A549 (cell line): ENCODE results near the gene CHST5. TPM values are rescaled to one million over a fixed set of nuclear protein-coding genes. Genes with fewer than 3 reads are reported as not detected.

ENCODE experiments used
- ATAC-seq, 2 experiments: fragments of 200-7000 bp in 1 of 2; fragments of >200 bp in 1 of 2; cut with Nextera tagmentation in 1 of 2; cut with Tn5 transposase in 1 of 2; 3 replicates each; pipeline versions ENCODE4 v1.8.0 to v1.9.1; 2018 to 2020; ENCODE audit warnings: mild to moderate bottlenecking in 1 of 2, moderate library complexity in 1 of 2
- CTCF ChIA-PET: fragments of 300-600 bp; sonication (Branson Sonifier 250); formaldehyde crosslinking; extraction: SDS; loops from one replicate; lab custom pipeline; 2021; ENCODE audit warnings: antibody characterized with exemption, inconsistent platforms; lab: Yijun Ruan, JAX
- POLR2A ChIA-PET: fragments of 350-600 bp; formaldehyde crosslinking; extraction: SDS; loops from one replicate; lab custom pipeline; 2021; ENCODE audit warnings: antibody characterized with exemption, inconsistent platforms; lab: Yijun Ruan, JAX
- DNase-seq, 2 experiments: peaks; one replicate each; pipeline versions ENCODE4 v3.0.0 to v3.0.0-alpha.2; 2011 to 2016; ENCODE audit warnings: low read depth in 1 of 2, low spot score in 1 of 2
- FAIRE-seq: peaks from 2 replicates; lab custom pipeline; 2011; peaks lifted over from hg19 to GRCh38; lab: Jason Lieb, UNC
- H3K27ac ChIP-seq, 2 experiments: fragments of >200 bp; sonication (Bioruptor Twin); formaldehyde crosslinking; 3 replicates each; pipeline ENCODE4 v1.5.1; 2016 to 2017
- H3K4me1 ChIP-seq: fragments of >200 bp; sonication (Bioruptor Twin); formaldehyde crosslinking; 3 replicates; pipeline ENCODE4 v1.6.1; 2016
- H3K4me2 ChIP-seq: fragments of >200 bp; sonication (Bioruptor Twin); formaldehyde crosslinking; 3 replicates; pipeline ENCODE4 v1.6.1; 2016
- H3K4me3 ChIP-seq: fragments of >200 bp; sonication (Bioruptor Twin); formaldehyde crosslinking; 3 replicates; pipeline ENCODE4 v1.5.1; 2016
- H3K9me3 ChIP-seq: fragments of >200 bp; sonication (Bioruptor Twin); formaldehyde crosslinking; 3 replicates; pipeline ENCODE4 v1.6.1; 2016
- BHLHE40 ChIP-seq: IDR thresholded peaks from 2 replicates; pipeline ENCODE4 v1.6.1; 2012; ENCODE audit warnings: low read depth, low read length, inconsistent platforms
- CBX2 ChIP-seq: fragments of 200-600 bp; sonication (generic); IDR thresholded peaks from 2 replicates; pipeline ENCODE4 v1.6.1; 2016; ENCODE audit warnings: low read depth, mild to moderate bottlenecking, borderline replicate concordance
- CHD2 ChIP-seq: fragments of 150-350 bp; IDR thresholded peaks from 2 replicates; pipeline ENCODE4 v1.6.1; 2014; ENCODE audit warnings: low read length; ENCODE audit not compliant: partially characterized antibody
- EHMT2 ChIP-seq: fragments of 200-600 bp; sonication (generic); IDR thresholded peaks from 2 replicates; pipeline ENCODE4 v1.6.1; 2016; ENCODE audit warnings: antibody characterized with exemption, low read depth, mild to moderate bottlenecking, moderate library complexity
- EP300 ChIP-seq, 2 experiments: fragments of >200 bp; sonication (Bioruptor Twin); formaldehyde crosslinking; IDR thresholded peaks; 2 replicates in 1 of 2; 3 replicates in 1 of 2; pipeline ENCODE4 v1.6.1; 2016 to 2017
- ESRRA ChIP-seq: fragments of 150-350 bp; IDR thresholded peaks from 2 replicates; pipeline ENCODE4 v1.6.1; 2014; ENCODE audit warnings: mild to moderate bottlenecking, low read length, borderline replicate concordance
- FOSB ChIP-seq: fragments of 250-450 bp; sonication (Bioruptor Pico); IDR thresholded peaks from 2 replicates; pipeline ENCODE4 v1.5.0; 2020; ENCODE audit warnings: mild to moderate bottlenecking, moderate library complexity
- FOSL2 ChIP-seq, 2 experiments: fragments of 450-650 bp in 1 of 2; fragments of >200 bp in 1 of 2; sonication (Bioruptor Twin) in 1 of 2; formaldehyde crosslinking; IDR thresholded peaks; 2 replicates each; pipeline versions ENCODE4 v1.5.0 to v1.6.1; 2016 to 2020; ENCODE audit warnings: mild to moderate bottlenecking in 1 of 2, moderate library complexity in 1 of 2
- FOXS1 ChIP-seq: fragments of 250-450 bp; sonication (Bioruptor Pico); IDR thresholded peaks from 2 replicates; pipeline ENCODE4 v1.5.0; 2020; ENCODE audit warnings: mild to moderate bottlenecking, moderate library complexity
- GATA3 ChIP-seq: IDR thresholded peaks from 2 replicates; pipeline ENCODE4 v1.6.1; 2012; ENCODE audit warnings: borderline replicate concordance
- HEYL ChIP-seq: fragments of 250-450 bp; sonication (Bioruptor Pico); IDR thresholded peaks from 2 replicates; pipeline ENCODE4 v1.8.0; 2021; ENCODE audit warnings: mild to moderate bottlenecking, moderate library complexity
- HOXA7 ChIP-seq: fragments of 250-450 bp; sonication (Bioruptor Pico); IDR thresholded peaks from 2 replicates; pipeline ENCODE4 v1.5.0; 2020; ENCODE audit warnings: mild to moderate bottlenecking, moderate library complexity
- JUN ChIP-seq, 2 experiments: fragments of >200 bp; sonication (Bioruptor Twin); formaldehyde crosslinking; IDR thresholded peaks; 2 replicates in 1 of 2; 3 replicates in 1 of 2; pipeline ENCODE4 v1.6.1; 2016 to 2017
- JUNB ChIP-seq: fragments of >200 bp; sonication (Bioruptor Twin); formaldehyde crosslinking; IDR thresholded peaks from 2 replicates; pipeline ENCODE4 v1.6.1; 2016
- KDM1A ChIP-seq: fragments of 200-600 bp; sonication (generic); IDR thresholded peaks from 2 replicates; pipeline ENCODE4 v1.6.1; 2016; ENCODE audit warnings: low read depth, mild to moderate bottlenecking
- MAFK ChIP-seq: fragments of 450-650 bp; IDR thresholded peaks from 2 replicates; pipeline ENCODE4 v1.6.1; 2014; ENCODE audit not compliant: partially characterized antibody
- MAZ ChIP-seq: fragments of 150-350 bp; IDR thresholded peaks from 2 replicates; pipeline ENCODE4 v1.6.1; 2014; ENCODE audit warnings: antibody characterized with exemption, low read depth, low read length, borderline replicate concordance
- MYC ChIP-seq: IDR thresholded peaks from 2 replicates; pipeline ENCODE4 v1.6.1; 2012; ENCODE audit warnings: mild to moderate bottlenecking, inconsistent platforms, low read length, improper control_type of control experiment, borderline replicate concordance
- PHF8 ChIP-seq: fragments of 200-600 bp; sonication (generic); IDR thresholded peaks from 2 replicates; pipeline ENCODE4 v1.6.1; 2016; ENCODE audit warnings: low read depth, mild to moderate bottlenecking, antibody characterized with exemption, moderate library complexity, borderline replicate concordance
- POLR2A ChIP-seq: IDR thresholded peaks from 2 replicates; pipeline ENCODE4 v1.6.1; 2012; ENCODE audit warnings: mild to moderate bottlenecking, low read length
- RFX5 ChIP-seq: fragments of 450-650 bp; IDR thresholded peaks from 2 replicates; pipeline ENCODE4 v1.7.1; 2014; ENCODE audit warnings: antibody characterized with exemption, mild to moderate bottlenecking, moderate library complexity
- RNF2 ChIP-seq: fragments of 200-600 bp; sonication (generic); IDR thresholded peaks from 2 replicates; pipeline ENCODE4 v1.6.1; 2016; ENCODE audit warnings: low read depth, mild to moderate bottlenecking, antibody characterized with exemption, moderate library complexity, borderline replicate concordance
- SMC3 ChIP-seq: fragments of >200 bp; sonication (Bioruptor Twin); formaldehyde crosslinking; IDR thresholded peaks from 3 replicates; pipeline ENCODE4 v1.6.1; 2018; ENCODE audit warnings: inconsistent platforms
- ZC3H11A ChIP-seq: fragments of 450-650 bp; IDR thresholded peaks from 2 replicates; pipeline ENCODE4 v1.6.1; 2014; ENCODE audit warnings: antibody characterized with exemption, mild to moderate bottlenecking
- ZNF302 ChIP-seq: fragments of 250-450 bp; sonication (Bioruptor Pico); IDR thresholded peaks from 2 replicates; pipeline ENCODE4 v1.9.0; 2021; ENCODE audit warnings: inconsistent platforms, mild to moderate bottlenecking, moderate library complexity
- WGBS: methylation state at CpG from one replicate; pipeline ENCODE4 v1.1.6; 2017; ENCODE audit errors: missing lambda C conversion rate; 5-methylcytosine and 5-hydroxymethylcytosine counted together
- polyA plus RNA-seq, 4 experiments: library from polyadenylated mRNA; depleted of rRNA in 3 of 4; stranded (reverse); fragments of >200 nt; fragmentation: RNase III in 1 of 4; extraction: RNeasy Plus Mini Kit Qiagen cat#74134 plus additional on column Dnase treatment in 1 of 4; gene quantifications; 2 replicates in 3 of 4; 3 replicates in 1 of 4; pipeline ENCODE4 v1.2.3, GENCODE V29; 2011 to 2017
- TF ChIP-seq, protein P1 (sequence below): fragments of 250-450 bp; sonication (Bioruptor Pico); IDR thresholded peaks from 2 replicates; pipeline ENCODE4 v1.5.0; 2021; ENCODE audit warnings: mild to moderate bottlenecking, moderate library complexity, borderline replicate concordance
- TF ChIP-seq, protein P2 (sequence below): IDR thresholded peaks from 2 replicates; pipeline ENCODE4 v1.6.1; 2012
- TF ChIP-seq, protein P3 (sequence below): fragments of 200-600 bp; sonication (generic); IDR thresholded peaks from 2 replicates; pipeline ENCODE4 v1.6.1; 2016; ENCODE audit warnings: antibody characterized with exemption, mild to moderate bottlenecking, moderate library complexity
- TF ChIP-seq, protein P4 (sequence below): fragments of 150-350 bp; IDR thresholded peaks from 2 replicates; pipeline ENCODE4 v1.6.1; 2014; ENCODE audit warnings: low read depth, mild to moderate bottlenecking, low read length
- TF ChIP-seq, protein P5 (sequence below): fragments of >200 bp; sonication (Bioruptor Twin); formaldehyde crosslinking; IDR thresholded peaks from 3 replicates; pipeline ENCODE4 v1.6.1; 2016

Gene CHST5
- polyA plus RNA-seq, 2 of the 4 experiments (the other 2 are of a cell fraction), result 0.05 TPM; not detected in 1

DNA sequence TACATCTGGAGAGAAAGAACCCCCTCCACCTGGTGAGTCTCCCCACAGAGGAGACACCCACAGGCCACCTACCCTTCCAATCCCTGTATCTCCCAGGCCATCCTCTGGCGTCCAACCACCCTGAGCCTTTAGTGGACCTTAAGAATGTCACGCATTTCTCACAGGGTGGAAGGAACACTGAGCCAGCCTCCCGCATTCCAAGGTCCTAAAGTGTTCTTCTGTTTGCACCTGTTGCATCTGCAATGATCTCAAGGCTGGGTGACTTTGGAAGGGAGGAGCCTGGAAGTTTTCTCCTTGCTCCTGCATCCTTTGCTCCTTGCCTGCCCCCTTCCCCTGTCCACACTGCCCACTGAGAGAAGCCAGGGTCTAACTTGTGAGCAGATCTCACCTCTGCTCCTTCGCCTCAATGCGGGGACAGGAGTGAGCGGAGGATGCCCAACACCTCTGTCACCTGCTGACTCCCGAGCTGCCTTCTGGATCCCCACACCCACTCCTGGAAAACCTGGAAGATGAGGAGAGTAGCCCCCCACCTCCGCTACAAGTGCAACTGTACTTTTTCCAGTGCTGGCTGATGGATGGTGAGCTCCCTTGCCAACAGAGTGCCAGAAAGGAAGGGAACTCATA is 3.7 kb downstream of the CHST5 start:
- 69% methylated on average over 5 of the region's 8 CpGs for WGBS
- DNase-seq (no peak), FAIRE-seq (no peak), ATAC-seq (no peak; a peak in 1 of 6 replicates)
- no peak for TF ChIP-seq FOSB
- TF ChIP-seq JUN (IDR thresholded peaks at IDR 0.05), result no peak
- no peak for TF ChIP-seq HOXA7 (CRISPR knock-in tag)
- TF ChIP-seq, protein P1, sequence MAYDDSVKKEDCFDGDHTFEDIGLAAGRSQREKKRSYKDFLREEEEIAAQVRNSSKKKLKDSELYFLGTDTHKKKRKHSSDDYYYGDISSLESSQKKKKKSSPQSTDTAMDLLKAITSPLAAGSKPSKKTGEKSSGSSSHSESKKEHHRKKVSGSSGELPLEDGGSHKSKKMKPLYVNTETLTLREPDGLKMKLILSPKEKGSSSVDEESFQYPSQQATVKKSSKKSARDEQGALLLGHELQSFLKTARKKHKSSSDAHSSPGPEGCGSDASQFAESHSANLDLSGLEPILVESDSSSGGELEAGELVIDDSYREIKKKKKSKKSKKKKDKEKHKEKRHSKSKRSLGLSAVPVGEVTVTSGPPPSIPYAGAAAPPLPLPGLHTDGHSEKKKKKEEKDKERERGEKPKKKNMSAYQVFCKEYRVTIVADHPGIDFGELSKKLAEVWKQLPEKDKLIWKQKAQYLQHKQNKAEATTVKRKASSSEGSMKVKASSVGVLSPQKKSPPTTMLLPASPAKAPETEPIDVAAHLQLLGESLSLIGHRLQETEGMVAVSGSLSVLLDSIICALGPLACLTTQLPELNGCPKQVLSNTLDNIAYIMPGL, result no peak
- TF ChIP-seq HEYL, result no peak
- TF ChIP-seq MYC, result no peak
- no peak for TF ChIP-seq FOXS1 (CRISPR knock-in tag)
- no peak for TF ChIP-seq PHF8
- no peak for TF ChIP-seq CHD2
- TF ChIP-seq EHMT2, result no peak
- TF ChIP-seq ESRRA, result no peak
- TF ChIP-seq RFX5, result no peak
- TF ChIP-seq, protein P2, sequence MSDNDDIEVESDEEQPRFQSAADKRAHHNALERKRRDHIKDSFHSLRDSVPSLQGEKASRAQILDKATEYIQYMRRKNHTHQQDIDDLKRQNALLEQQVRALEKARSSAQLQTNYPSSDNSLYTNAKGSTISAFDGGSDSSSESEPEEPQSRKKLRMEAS, result no peak
- no peak for TF ChIP-seq FOSL2 (IDR thresholded peaks at IDR 0.05)
- no peak for TF ChIP-seq FOSL2 (CRISPR knock-in tag; IDR thresholded peaks at IDR 0.05)
- no peak for TF ChIP-seq ZNF302
- TF ChIP-seq, protein P3, sequence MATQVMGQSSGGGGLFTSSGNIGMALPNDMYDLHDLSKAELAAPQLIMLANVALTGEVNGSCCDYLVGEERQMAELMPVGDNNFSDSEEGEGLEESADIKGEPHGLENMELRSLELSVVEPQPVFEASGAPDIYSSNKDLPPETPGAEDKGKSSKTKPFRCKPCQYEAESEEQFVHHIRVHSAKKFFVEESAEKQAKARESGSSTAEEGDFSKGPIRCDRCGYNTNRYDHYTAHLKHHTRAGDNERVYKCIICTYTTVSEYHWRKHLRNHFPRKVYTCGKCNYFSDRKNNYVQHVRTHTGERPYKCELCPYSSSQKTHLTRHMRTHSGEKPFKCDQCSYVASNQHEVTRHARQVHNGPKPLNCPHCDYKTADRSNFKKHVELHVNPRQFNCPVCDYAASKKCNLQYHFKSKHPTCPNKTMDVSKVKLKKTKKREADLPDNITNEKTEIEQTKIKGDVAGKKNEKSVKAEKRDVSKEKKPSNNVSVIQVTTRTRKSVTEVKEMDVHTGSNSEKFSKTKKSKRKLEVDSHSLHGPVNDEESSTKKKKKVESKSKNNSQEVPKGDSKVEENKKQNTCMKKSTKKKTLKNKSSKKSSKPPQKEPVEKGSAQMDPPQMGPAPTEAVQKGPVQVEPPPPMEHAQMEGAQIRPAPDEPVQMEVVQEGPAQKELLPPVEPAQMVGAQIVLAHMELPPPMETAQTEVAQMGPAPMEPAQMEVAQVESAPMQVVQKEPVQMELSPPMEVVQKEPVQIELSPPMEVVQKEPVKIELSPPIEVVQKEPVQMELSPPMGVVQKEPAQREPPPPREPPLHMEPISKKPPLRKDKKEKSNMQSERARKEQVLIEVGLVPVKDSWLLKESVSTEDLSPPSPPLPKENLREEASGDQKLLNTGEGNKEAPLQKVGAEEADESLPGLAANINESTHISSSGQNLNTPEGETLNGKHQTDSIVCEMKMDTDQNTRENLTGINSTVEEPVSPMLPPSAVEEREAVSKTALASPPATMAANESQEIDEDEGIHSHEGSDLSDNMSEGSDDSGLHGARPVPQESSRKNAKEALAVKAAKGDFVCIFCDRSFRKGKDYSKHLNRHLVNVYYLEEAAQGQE, result no peak
- TF ChIP-seq BHLHE40, result no peak
- TF ChIP-seq GATA3, result no peak
- TF ChIP-seq RNF2, result no peak
- TF ChIP-seq MAFK, result no peak
- no peak overlapping the region for H3K27ac ChIP-seq
- ChIA-PET POLR2A (no interaction called here), CTCF (interaction anchor here (0.7 to 2.4 kb wide), 3 partner anchors 15 to 333 kb away, joined by 3 to 19 read pairs (median 3); no protein-coding TSS in a partner anchor)
- no peaks in the 10 kb centered on the region for H3K4me1 ChIP-seq
- H3K4me2 ChIP-seq, result no peak overlapping the region
- no peaks in the 10 kb centered on the region for H3K9me3 ChIP-seq
- H3K4me3 ChIP-seq, result no peak overlapping the region

DNA sequence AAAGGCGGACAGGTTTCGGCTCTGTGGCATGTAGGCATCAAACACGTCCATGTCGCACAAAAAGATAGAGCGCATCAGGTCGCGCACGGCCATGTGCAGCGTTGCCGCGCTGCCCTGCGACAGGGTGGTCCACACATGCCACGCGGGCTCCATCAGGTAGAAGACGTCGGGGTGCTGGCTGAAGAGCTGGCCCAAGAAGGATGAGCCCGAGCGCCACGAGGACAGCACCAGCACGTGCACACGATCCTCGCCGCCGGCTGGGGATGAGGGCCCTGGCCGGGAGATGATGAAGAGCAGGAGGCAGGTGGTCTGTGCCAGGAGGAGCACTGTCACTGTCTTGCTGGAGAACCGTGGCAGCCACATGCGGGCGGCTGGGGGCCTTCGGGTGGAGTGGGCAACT is 5.9 kb downstream of the CHST5 start:
- WGBS, result 84% methylated on average over 29 of the region's 29 CpGs
- Histone ChIP-seq H3K4me1 (no peaks in the 10 kb centered on the region), H3K4me3 (no peak overlapping the region), H3K4me2 (no peak overlapping the region), H3K9me3 (no peaks in the 10 kb centered on the region), H3K27ac (no peak overlapping the region)
- DNase-seq (no peak), ATAC-seq (no peak), FAIRE-seq (no peak)
- ChIA-PET CTCF (no interaction called here), POLR2A (no interaction called here)
- TF ChIP-seq CHD2 (no peak), POLR2A (no peak), JUNB (no peak), MAZ (no peak), CBX2 (no peak), SMC3 (no peak), HOXA7 (CRISPR knock-in tag) (no peak), KDM1A (no peak), ZC3H11A (no peak), EP300 (IDR thresholded peaks at IDR 0.05) (no peak), FOXS1 (CRISPR knock-in tag) (no peak), FOSL2 (IDR thresholded peaks at IDR 0.05) (no peak), FOSL2 (CRISPR knock-in tag; IDR thresholded peaks at IDR 0.05) (no peak)
- TF ChIP-seq, protein P4, sequence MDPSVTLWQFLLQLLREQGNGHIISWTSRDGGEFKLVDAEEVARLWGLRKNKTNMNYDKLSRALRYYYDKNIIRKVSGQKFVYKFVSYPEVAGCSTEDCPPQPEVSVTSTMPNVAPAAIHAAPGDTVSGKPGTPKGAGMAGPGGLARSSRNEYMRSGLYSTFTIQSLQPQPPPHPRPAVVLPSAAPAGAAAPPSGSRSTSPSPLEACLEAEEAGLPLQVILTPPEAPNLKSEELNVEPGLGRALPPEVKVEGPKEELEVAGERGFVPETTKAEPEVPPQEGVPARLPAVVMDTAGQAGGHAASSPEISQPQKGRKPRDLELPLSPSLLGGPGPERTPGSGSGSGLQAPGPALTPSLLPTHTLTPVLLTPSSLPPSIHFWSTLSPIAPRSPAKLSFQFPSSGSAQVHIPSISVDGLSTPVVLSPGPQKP, result no peak
- TF ChIP-seq, protein P5, sequence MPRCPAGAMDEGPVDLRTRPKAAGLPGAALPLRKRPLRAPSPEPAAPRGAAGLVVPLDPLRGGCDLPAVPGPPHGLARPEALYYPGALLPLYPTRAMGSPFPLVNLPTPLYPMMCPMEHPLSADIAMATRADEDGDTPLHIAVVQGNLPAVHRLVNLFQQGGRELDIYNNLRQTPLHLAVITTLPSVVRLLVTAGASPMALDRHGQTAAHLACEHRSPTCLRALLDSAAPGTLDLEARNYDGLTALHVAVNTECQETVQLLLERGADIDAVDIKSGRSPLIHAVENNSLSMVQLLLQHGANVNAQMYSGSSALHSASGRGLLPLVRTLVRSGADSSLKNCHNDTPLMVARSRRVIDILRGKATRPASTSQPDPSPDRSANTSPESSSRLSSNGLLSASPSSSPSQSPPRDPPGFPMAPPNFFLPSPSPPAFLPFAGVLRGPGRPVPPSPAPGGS, result no peak
